NCI-H1105 (cell line): ENCODE measurements around the gene B4GALT1.

Experiments
- DNase-seq: peaks from one replicate; lab custom pipeline; 2025; lab: John Stamatoyannopoulos, UW

Gene B4GALT1

DNA sequence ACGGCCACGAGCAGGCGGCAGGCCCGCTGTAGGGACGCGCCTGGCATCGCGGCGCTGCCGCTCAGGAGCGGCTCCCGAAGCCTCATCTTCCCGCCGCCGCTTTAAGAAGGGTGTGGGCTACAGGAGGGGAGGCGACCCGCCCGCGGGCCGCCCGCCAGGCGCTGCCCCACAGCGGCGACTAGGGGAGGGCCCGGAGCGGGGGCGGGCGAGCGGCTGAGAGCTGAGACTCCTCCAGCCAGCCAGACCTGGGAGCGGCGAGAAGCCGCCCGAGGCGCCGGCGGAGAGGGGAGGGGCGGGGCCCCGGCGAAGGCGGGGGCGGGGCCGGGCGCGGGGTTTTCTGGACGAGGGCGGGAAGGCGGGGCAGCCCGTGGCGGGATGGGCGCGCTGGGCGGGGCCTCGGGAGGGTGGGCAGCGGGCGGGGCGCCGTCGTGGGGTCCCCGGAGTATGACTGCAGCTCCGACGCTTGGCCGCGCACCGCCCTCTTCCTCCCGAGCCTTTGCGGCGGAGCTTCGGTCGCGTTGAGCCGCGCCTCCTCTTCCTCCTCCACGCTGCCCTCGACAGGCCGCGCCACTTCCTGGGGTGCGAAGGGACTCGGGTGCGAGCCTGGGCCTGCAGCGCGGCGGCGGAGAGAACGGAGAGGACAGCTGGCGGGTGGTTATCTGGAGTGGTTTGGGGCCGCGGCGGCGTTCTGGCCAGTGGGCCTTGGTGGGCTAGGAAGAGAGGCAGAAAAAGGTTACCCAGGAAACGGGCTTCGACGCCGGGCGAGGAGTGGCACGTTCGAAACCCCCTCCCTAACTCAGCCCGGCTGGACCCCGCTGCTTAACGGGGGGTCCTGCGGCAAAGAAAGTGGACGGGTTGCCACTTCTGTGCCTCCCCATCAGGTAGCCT, at the start of gene B4GALT1:
Gene B4GALT1 (minus strand): TSS at position 253 of the 888 bp plus-strand sequence. CDS start 167 bp downstream, at position 86.
- DNase-seq, result peak; percentile 87

- no peak for DNase-seq
Observed at GRCh38 chr9:33211695-33212393, 44.7 kb upstream of the B4GALT1 start.

DNA sequence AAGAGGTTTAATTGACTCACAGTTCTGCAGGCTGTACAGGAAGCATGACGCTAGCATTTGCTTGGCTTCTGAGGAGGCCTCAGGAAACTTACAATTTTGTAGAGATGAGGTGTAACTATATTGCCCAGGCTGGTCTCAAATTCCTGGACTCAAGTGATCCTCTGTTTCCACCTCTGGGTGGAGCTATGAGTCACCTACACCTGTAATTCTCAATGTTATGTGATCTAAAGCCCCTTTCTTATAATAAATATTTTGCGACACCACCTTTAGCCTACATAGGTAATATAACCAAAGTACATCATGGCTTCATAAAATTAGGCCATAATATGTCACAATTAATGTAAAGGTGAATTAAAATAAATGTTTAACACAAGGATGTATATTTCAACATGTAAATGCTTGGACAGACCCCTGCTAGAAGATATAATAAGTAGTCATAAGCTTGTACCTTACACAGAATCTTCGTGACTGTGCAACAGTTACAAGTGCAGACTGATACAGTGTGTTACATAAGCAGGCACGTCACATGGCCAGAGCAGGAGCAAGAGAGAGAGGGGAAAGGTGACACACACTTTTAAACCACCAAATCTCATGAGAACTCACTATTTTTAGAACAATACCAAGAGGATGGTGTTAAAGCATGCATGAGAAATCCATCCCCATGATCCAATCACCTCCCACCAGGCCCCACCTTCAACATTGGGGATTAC, 43.0 kb upstream of the B4GALT1 start:
- DNase-seq, result no peak

GRCh38 chr9:33209394-33209793, 42.3 kb upstream of the B4GALT1 start:
- DNase-seq, result no peak

- DNase-seq, result no peak
Observed at GRCh38 chr9:33202552-33203201, 35.5 kb upstream of the B4GALT1 start.

DNA sequence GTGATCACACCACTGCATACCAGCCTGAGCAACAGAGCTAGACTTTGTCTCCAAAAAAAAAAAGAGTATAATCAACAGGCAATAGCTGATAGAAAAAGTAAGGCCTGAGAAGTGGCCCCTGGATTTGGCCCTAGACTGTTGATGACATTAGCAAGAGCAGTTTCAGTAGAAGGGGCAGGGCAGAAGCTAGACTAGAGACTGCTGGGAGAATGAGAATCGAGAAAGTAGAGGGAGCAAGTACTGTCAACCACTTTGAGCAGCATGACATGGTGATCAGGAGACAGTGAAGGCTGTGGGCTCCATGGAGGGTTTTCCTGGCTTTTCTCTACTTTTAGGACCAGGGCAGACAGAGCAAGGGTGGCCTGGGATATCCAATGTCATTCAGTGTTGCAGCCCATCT, 34.9 kb upstream of the B4GALT1 start:
- no peak for DNase-seq

- no peak for DNase-seq
Observed at GRCh38 chr9:33198165-33198564, 31.0 kb upstream of the B4GALT1 start.

- DNase-seq, result no peak
Observed at GRCh38 chr9:33197279-33198152, 30.4 kb upstream of the B4GALT1 start.

- no peak for DNase-seq
Observed at GRCh38 chr9:33196736-33197135, 29.6 kb upstream of the B4GALT1 start.

- no peak for DNase-seq
Observed at GRCh38 chr9:33193818-33194217, 26.7 kb upstream of the B4GALT1 start.

GRCh38 chr9:33192493-33193255, 25.5 kb upstream of the B4GALT1 start:
- DNase-seq, result no peak

- DNase-seq, result no peak
Observed at GRCh38 chr9:33190021-33190705, 23.0 kb upstream of the B4GALT1 start.

GRCh38 chr9:33189331-33189791, 22.2 kb upstream of the B4GALT1 start:
- DNase-seq, result no peak

DNA sequence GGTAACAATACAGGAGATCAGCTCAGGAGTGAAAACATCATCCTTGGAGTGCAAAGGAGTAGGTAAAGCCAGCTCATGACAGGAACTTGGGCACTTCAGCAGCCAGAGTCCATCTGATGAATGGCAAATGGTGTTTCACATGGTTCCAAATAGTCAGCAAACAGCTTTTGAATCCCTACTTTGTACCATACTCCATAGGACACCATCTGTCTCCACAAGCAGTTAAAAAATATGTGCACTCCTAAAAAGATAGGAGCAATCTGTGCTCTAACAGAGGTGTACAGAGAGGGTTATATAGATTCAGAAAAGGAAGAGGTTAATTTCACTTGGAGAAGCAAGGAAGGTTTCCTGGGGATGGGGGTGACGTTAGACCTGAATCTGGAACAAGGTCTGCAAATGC, 21.6 kb upstream of the B4GALT1 start:
- DNase-seq, result no peak

GRCh38 chr9:33187519-33188218, 20.5 kb upstream of the B4GALT1 start:
- DNase-seq, result no peak

DNA sequence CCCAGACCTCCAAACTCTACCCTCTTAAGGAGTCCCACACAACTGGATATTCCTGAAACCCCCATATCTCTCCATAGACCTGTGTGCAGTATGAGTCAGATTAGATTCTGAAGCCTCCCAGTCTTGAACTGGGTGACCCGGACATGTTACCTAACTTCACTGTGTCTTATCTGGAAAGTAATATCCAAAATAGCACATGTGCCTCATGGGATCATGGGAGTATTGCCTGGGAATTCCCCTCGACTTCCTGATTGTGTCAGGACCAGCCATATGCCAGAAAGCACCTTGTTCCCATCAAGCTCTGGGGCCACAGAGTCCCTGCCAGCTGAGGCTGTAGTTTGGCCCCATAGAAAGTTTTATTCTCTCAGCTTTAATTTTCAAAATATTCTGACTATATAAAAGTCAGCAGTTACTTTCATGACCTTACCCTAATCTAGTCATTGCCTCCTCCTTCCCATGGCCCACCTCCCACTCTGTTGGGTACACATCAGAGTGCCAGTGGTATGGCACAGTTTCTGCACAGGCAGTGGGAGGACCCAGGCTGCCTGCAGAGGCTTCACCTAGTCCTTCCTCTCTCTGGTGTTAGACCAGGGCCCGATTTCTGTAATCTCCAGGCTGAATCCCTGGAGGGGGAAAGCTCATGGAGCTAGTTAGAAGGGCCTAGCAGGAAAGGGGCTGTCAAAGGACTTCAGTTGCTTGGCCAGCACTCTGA, 19.5 kb upstream of the B4GALT1 start:
- DNase-seq, result no peak

GRCh38 chr9:33185858-33186257, 18.7 kb upstream of the B4GALT1 start:
- no peak for DNase-seq

DNA sequence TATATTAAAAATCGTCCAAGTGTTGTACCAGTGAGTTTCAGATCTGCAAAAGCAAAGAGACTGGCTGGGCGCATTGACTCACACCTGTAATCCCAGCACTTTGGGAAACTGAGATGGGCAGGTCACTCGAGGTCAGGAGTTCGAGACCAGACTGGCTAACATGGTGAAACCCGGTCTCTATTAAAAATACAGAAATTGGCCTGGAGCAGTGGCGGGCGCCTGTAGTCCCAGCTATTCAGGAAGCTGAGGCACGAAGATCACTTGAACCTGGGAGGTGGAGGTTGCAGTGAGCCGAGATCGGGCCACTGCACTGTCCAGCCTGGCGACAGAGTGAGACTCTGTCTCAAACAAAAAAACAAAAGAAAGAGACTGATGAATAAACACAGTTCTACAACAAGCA, 18.3 kb upstream of the B4GALT1 start:
- DNase-seq, result no peak
